ENCODE measurements around the gene ALPK1.
"Not testable (repeated sequence)": the region's sequence is repeated elsewhere in the genome, so short reads cannot be mapped to it uniquely, and the experiment has no call there.

ALPK1 gene

DNA sequence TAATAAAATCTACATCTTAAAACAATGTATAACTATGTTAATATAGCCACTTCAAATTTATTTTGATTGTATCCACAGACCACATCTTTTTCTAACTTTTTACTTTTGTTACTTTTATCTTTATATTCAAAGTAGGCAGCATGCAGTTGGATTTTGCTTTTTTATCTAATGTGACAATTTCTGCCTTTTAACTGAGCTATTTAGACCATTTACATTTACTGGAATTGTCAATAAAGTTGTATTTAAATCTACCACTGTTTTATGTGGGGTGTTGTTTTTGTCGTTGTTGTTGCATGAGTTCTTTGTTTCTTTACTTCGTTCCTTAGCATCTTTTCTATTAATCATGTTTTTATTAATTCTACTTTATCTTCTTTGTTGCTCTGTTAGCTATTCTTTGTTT lies 176.8 kb downstream of the ALPK1 start:
- DNase-seq: no peak

DNA sequence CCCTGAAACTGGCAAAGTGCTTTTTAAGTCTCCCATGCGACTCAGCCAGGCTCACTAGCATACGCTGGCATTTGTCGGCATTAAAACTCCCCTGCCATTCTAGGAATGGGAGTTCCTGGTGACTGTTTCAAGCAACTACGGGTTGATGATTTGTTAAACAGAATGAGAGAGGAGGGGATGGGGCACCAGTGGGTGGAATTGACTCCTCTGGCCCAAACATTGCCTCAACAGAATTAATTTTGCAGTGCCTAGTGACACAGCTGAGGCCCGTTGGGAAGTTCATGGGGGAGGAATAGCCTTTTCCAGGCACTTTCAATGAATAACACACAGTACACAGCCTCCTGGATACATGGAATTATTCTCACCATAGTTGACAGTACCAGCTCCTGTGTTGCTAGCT lies 188.8 kb downstream of the ALPK1 start:
- DNase-seq: no peak

DNA sequence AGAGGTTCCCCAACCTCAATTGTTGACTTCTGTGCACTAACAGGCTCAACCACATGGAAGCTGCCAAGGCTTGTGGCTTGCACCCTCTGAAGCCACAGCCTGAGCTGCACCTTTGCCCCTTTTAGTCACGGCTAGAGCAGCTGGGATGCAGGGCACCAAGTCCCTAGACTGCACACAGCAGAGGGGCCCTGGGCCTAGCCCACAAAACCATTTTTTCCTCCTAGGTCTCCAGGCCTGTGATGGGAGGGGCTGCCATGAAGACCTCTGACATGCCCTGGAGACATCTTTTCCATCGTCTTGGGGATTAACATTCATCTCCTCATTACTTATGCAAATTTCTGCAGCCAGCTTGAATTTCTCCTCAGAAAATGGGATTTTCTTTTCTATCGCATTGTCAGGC lies 193.6 kb downstream of the ALPK1 start:
- not testable (repeated sequence) for DNase-seq
